KG1 (cell line): ENCODE results near the gene UVRAG.
"Not testable (repeated sequence)": the region's sequence is repeated elsewhere in the genome, so short reads cannot be mapped to it uniquely, and the experiment has no call there.

ENCODE experiments used
- DNase-seq: peaks from one replicate; lab custom pipeline; 2025; lab: John Stamatoyannopoulos, UW

Gene UVRAG

DNA sequence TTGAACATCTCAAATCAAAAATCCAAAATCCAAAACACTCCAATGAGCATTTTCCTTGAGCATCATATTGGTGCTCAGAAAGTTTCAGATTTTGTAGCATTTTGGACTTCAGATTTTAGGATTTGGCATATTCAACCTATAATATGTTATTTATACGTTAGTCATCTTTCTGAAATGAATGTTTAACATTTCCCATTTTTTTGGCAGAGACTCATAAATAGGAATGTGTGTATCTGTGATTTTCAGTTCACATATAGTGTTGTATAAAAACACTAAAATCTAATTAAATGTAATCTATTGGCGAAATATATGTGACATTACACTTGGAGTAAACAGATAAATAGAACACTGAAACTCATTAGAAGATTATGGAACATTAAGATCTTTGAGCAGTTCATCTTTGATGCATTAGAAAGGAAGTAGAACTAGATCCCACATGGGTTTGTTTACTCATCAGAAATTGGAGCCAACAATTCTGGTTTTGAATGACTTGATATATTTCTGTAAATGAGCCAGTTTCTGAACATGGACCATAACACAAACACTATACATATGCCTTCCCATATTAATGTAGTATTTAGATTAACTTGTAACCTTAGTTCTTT is 153.1 kb downstream of the UVRAG start:
- DNase-seq: no peak

DNA sequence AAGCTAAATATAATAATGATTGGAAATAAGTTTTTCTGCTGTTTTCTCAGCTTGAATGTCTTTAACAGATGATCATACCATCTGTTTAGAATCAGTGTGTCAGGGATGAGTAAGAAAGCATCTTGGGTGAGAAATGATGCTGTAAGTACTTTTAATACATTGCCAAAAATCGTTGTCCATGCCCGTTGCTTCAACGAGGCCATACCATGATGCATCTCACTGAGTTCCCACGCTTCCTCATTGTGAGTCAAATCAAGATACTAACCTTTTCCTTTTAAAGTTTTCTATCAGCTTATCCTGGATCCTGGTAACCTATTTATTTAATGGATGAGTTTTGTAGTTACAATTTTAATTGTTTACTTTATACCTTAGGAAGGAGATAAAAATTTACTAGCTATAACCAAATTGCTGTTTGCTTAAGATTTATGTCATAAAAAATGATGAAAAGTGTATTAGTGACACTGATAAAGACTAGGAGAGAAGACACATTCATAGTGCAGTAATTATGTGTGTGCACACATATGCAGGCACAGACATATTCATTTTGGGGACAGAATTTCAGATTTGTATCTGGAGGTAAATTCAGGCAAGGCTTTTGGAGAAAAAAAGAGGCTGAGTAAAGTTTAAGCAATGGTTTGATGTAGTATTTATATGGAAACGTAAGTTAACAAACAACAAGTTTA is 154.8 kb downstream of the UVRAG start:
- no peak for DNase-seq

GRCh38 chr11:75973710-75974109 is 158.7 kb downstream of the UVRAG start:
- not testable (repeated sequence) for DNase-seq

DNA sequence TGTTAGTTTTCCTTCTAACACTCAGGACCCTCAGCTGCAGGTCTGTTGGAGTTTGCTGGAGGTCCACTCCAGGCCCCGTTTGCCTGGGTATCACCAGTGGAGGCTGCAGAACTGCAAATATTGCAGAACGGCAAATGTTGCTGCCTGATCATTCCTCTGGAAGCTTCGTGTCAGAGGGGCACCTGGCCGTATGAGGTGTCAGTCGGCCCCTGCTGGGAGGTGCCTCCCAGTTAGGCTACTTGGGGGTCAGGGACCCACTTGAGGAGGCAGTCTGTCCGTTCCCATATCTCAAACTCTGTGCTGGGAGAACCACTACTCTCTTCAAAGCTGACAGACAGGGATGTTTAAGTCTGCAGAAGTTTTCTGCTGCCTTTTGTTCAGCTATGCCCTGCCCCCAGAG is 164.1 kb downstream of the UVRAG start:
- not testable (repeated sequence) for DNase-seq

DNA sequence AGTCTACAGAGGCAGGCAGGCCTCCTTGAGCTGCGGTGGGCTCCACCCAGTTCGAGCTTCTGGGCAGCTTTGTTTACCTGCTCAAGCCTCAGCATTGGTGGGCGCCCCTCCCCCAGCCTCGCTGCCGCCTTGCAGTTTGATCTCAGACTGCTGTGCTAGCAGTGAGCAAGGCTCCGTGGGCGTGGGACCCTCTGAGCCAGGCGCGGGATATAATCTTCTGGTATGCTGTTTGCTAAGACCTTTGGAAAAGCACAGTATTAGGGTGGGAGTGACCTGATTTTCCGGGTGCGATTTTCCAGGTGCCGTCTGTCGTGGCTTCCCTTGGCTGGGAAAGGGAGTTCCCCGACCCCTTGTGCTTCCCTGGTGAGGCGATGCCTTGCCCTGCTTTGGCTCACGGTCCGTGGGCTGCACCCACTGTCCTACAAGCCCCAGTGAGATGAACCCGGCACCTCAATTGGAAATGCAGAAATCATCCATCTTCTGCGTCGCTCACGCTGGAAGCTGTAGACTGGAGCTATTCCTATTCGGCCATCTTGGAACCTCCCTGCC is 164.5 kb downstream of the UVRAG start:
- not testable (repeated sequence) for DNase-seq

DNA sequence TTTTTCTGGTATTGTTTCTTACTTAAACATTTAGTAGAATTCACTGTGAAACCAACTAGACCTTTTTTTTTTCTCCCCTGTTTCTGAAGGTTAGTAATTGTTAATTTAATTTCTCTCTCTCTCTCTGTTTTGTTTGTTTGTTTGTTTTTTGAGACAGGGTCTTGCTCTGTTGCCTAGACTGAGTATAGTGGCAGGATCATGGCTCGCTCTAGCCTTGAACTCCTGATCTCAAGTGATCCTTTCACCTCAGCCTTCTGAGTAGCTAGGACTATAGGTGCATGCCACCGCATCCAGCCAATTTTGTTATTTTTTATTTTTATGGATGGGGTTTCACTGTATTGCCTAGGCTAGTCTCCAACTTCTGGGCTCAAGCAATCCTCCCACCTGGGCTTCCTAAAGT is 165.0 kb downstream of the UVRAG start:
- DNase-seq: no peak

DNA sequence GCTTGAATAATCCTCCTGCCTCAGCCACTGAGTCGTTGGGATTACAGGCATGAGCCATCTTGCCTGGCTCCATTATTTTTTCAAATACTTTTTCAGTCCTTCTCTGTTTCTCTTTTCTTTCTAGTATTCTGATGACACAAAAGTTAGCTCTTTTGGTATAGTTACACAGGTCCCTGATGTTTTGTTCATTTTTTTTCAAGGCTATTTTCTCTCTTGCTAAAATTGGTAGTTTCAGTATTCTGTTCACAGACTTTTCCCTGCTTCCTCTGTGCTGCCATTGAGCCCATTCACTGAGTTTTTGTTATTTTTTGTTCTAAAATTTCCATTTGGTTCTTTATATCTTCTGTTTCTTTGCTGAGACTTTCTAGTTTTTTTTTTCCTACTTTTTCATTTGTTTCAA is 166.5 kb downstream of the UVRAG start:
- no peak for DNase-seq

DNA sequence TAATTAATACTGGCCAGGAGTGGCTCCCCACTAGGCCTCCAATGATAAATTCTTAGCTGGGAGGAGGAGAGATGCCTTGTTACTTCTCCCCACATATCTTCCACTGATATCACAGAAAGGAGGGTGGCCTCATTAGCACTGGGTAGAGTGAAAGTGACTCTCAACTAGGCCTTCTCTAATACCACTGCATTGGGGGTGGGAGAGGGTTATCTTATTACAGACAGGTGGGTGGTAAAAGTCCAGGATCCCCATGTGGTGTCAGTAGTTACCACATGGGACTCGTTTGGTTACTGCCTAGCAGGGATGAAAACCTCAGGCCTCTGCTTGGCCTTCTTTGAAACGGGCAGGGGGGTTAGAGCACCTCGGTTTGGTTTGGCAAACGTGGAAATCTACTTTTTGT is 167.3 kb downstream of the UVRAG start:
- no peak for DNase-seq

GRCh38 chr11:75986966-75987365 is 172.0 kb downstream of the UVRAG start:
- DNase-seq: no peak

GRCh38 chr11:75993126-75993525 is 178.1 kb downstream of the UVRAG start:
- DNase-seq: no peak

DNA sequence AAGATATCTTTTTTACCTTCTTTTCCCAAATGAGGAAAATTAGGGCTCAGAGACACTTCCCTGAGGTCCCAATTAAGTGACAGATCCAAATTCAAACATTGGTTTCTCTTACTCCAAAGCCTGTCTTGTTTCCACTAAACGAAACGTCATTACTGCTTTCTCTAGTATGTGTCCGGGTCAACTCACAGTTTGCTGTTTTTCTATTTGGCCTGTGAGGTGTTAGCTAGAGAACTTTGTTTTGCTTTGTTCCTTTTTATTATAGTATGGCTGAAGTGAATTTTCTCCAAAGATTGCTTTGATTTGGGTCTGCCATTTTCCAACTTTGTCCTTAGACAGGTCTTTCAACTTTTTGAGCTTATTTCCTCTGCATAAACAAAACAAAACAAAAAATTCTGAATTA is 179.6 kb downstream of the UVRAG start:
- DNase-seq: no peak

DNA sequence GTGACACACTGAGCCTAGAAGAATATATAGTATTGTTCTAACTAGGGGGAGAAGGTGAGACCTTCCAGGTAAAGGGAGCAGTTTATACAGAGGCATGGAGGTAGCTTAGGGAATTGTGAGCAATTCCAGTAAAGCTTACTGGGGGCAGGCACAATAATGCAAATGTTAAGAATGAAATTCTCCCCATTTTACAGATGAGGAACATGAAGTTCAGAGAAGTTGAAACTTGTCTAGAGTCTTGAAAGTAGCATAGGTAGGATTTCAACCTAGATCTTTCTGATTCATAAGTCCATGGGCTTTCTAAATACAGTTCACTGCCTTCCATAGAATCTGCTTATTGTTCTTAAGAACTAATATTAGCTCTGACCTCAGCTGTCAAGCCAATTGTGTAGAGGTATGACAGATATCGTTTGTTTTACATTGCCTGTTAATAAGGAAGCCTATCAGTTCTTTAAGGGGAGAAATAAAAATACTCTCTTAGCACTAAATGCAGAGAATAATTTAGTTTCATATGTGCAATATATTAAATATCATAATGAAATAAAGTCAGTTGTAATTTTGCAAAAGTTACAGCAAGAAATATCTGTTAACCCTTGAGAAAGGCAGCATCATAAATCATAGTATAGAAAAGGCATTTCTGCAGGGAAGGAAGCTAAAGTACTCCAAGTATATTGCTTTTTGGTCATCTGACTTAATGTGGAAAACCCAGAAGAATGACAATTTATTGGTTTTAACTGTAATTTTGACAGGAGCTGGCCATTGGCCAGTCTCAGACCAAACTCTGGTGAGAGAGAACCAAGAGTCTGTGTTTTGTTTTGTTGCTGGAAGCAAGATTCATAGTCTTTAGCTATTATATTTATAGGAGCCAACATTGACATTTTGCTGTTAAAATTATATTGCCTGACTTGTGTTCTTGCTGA is 181.8 kb downstream of the UVRAG start:
- no peak for DNase-seq

GRCh38 chr11:76004400-76004799 is 189.4 kb downstream of the UVRAG start:
- DNase-seq: no peak

GRCh38 chr11:76005756-76006155 is 190.7 kb downstream of the UVRAG start:
- no peak for DNase-seq

DNA sequence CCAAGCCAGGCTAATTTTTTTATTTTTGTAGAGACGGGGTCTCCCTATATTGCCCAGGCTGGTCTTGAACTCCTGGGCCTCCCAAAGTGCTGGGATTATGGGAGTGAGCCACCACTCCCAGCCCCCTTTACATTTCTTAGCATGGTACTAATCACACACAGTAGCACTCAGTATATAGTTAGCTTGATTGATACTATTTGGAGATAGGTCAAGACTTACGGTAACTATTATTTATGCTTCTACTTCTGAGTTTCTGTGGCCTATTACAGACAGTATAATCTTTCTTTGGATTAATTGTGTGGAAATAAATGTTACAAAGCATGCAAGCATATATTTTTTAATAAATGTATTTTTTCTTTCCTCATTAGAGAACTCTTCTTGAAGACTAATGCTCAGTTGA is 192.2 kb downstream of the UVRAG start:
- no peak for DNase-seq

GRCh38 chr11:76008474-76008873 is 193.5 kb downstream of the UVRAG start:
- DNase-seq: no peak

- DNase-seq: no peak
Measured at GRCh38 chr11:76010051-76010450, 195.0 kb downstream of the UVRAG start.

DNA sequence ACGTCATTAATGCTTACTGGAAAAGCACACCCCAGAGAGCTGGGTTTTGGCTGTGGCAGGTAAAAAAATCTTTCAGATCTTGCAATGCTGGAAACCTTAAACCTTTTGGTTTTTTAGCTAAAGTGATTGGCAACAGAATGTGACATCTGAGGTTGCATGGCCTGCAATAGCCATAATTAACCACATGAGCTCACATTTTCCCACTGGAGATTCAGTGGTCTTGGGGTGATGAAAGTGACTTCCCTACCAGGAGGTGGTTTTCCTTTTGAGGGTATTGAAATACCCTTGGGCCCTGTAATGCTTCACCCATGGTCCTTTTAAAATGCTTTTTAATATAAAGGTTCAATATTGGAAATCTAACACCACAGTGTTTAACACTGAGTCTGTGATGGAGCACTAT is 198.5 kb downstream of the UVRAG start:
- no peak for DNase-seq

DNA sequence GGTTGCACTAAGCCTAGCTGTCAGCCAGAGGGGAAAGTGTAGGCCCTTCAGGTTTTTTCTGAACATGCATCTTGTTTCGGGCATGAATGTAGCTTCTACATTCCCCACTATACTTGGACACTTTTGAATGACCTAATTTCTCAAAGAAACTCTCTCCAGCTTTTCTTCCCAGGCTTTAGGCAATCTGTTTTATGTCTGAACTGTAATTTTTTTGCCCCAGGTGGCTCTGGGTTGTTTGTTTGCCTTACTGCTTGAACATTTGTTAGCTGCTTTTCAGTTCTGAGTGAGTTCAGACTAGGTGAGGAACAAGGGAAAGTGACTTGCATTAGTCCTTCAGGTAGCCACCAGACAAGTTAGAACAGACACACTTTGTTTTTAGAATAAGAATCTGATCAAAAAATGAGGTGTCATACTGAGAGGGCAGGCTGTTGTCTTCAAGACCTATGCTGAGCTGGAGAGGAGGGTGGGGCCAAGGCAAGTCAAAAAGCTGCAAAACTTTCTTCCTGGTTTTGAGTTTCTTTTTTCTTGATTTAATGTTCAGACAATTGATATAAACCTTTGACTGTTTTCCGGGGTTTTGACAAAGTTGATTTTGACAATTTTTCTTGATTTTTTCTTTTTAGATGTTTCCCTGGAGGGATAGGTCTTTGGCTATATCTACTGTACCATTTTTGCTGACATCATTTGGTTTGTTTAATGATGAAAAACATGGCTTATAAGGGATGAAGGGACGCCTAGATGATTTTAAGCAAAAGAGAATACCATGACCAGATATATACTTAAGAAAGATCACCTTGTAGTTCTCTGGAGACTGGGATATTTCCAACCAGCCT is 208.4 kb downstream of the UVRAG start:
- no peak for DNase-seq

DNA sequence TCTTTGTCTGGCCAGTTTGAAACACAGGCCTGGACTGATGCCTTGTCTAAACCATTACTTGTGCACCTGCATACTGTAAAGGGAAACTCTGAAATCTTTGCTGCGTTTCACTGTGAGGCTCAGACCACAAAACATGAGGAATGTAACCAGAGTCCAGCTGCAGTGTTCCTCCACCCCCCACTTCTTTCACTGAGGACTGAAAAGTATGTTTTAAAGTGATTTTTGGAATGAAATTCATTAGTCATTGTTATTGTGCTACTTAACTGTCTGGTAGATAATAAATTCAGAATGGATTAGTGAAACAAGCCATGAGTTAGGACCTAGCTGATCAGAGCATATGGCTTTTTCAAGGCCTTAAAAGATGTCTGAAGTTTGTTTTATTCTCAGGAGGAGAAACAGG is 210.1 kb downstream of the UVRAG start:
- no peak for DNase-seq

DNA sequence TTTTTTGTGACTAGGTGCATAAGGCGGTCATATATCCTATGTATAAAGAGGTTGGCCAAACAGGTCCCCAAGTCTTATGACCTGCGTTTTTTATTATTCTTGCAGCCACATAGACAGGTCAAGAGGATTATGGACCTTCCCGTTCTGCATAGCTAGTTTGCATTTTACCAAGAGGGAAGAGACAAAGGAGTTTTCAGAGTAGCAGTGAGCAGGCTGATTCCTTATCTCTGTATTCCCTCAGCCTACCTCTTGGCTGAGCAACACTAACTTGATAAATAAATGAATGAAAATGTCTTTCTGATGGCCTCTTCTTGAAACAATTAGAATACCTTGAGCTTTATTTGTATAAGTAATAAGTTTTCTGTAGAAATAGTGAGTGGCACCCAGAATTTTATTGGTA is 210.8 kb downstream of the UVRAG start:
- no peak for DNase-seq

DNA sequence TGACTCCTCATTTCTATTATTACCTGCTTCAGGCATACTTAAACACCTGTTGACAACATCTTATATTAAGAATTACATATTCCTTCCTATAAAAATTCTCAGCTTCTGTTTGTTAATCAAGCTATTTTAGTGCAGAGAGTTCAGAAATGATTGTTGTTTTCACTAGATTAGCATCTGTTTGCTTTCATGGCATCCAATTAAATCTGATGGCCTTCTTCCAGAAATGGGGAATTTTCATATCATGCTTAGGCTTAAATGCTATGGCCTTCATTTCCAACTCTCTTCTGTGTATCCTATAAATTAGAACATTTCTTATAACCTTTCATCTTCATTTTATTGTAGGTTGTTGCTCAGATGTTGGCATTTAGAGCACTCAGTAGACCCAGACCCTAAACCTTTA is 211.3 kb downstream of the UVRAG start:
- DNase-seq: no peak
